HepG2 (cell line): ENCODE data around the gene LAMTOR2. TPM values are rescaled to one million over a fixed set of nuclear protein-coding genes. Genes with fewer than 3 reads are reported as not detected.

Source experiments
- ATAC-seq: fragments of 200-7000 bp; cut with Tn5 transposase; 3 replicates; pipeline ENCODE4 v1.9.1; 2020; ENCODE audit warnings: mild to moderate bottlenecking, moderate library complexity
- BruUV-seq: library from RNA; stranded (reverse); fragments of 400-500 nt; replicated peaks from 2 replicates; lab custom pipeline; 2021; lab: Mats Ljungman, UMichigan
- CTCF ChIA-PET: fragments of 300-600 bp; formaldehyde crosslinking; extraction: SDS; loops from one replicate; lab custom pipeline; 2021; ENCODE audit warnings: low total read pairs, inconsistent platforms, low intra/inter-chr PET ratio; lab: Yijun Ruan, JAX
- POLR2A ChIA-PET: fragments of 350-600 bp; sonication (Branson Sonifier 250); formaldehyde crosslinking; loops from one replicate; lab custom pipeline; 2020; ENCODE audit warnings: antibody characterized with exemption, inconsistent platforms; lab: Yijun Ruan, JAX
- DNase-seq: peaks from one replicate; pipeline ENCODE4 v3.0.0-alpha.2; 2015; ENCODE audit warnings: low spot score
- FAIRE-seq: peaks from 3 replicates; lab custom pipeline; 2011; peaks lifted over from hg19 to GRCh38; lab: Jason Lieb, UNC
- H2AFZ ChIP-seq: one replicate; pipeline ENCODE4 v1.6.1; 2011; ENCODE audit warnings: low read length, inconsistent platforms
- H3K27ac ChIP-seq: fragments of 300-600 bp; 3 replicates; pipeline ENCODE4 v1.8.0; 2011; ENCODE audit warnings: mixed run types, mild to moderate bottlenecking, mixed read lengths, low read length, inconsistent platforms; ENCODE audit not compliant: insufficient read depth; ENCODE audit errors: extremely low read length
- H3K27me3 ChIP-seq, 2 experiments: fragments of 200-600 bp in 1 of 2; 2 replicates in 1 of 2; 3 replicates in 1 of 2; pipeline versions ENCODE4 v1.6.0 to v1.8.0; 2011; ENCODE audit warnings: low read length in 2 of 2, mild to moderate bottlenecking in 2 of 2, moderate library complexity in 2 of 2, inconsistent platforms in 1 of 2; ENCODE audit not compliant: insufficient read depth in 2 of 2, control insufficient read depth in 1 of 2
- H3K36me3 ChIP-seq, 2 experiments: fragments of 200-600 bp in 1 of 2; replicated peaks in 1 of 2; 2 replicates in 1 of 2; 3 replicates in 1 of 2; pipeline versions ENCODE4 v1.5.1 to v1.8.0; 2011; ENCODE audit warnings: low read length in 2 of 2, inconsistent platforms in 1 of 2; ENCODE audit not compliant: insufficient read depth in 2 of 2, control insufficient read depth in 1 of 2
- H3K4me1 ChIP-seq: 2 replicates; pipeline ENCODE4 v1.5.1; 2012; ENCODE audit warnings: low read length, inconsistent platforms; ENCODE audit not compliant: insufficient read depth
- H3K4me2 ChIP-seq: 2 replicates; pipeline ENCODE4 v1.6.0; 2011; ENCODE audit warnings: low read depth, low read length, inconsistent platforms
- H3K4me3 ChIP-seq, 3 experiments: fragments of 200-600 bp in 1 of 3; sonication (generic), shearing (Covaris generic) in 1 of 3; replicated peaks in 1 of 3; 2 replicates each; pipeline ENCODE4 v1.5.1; 2011 to 2016; ENCODE audit warnings: low read length in 3 of 3, inconsistent platforms in 2 of 3, low read depth in 2 of 3, mild to moderate bottlenecking in 2 of 3, control low read depth in 1 of 3, mixed read lengths in 1 of 3; ENCODE audit not compliant: insufficient read depth in 1 of 3
- H3K79me2 ChIP-seq: one replicate; pipeline ENCODE4 v1.6.1; 2011; ENCODE audit warnings: low read length, inconsistent platforms; ENCODE audit not compliant: insufficient read depth
- H3K9ac ChIP-seq: 2 replicates; pipeline ENCODE4 v1.6.0; 2011; ENCODE audit warnings: mild to moderate bottlenecking, low read depth, low read length, inconsistent platforms; ENCODE audit not compliant: insufficient read depth
- H3K9me3 ChIP-seq: 2 replicates; pipeline ENCODE4 v1.5.1; 2012; ENCODE audit warnings: mild to moderate bottlenecking, low read length
- H4K20me1 ChIP-seq: 2 replicates; pipeline ENCODE4 v1.6.0; 2011; ENCODE audit warnings: inconsistent platforms, mild to moderate bottlenecking, low read length, moderate library complexity; ENCODE audit not compliant: insufficient read depth
- ATRX ChIP-seq: sonication (generic); formaldehyde crosslinking; IDR thresholded peaks from 2 replicates; pipeline ENCODE4 v1.4.0; 2020; ENCODE audit warnings: missing genetic modification reagents, borderline replicate concordance
- CSRNP1 ChIP-seq: sonication (generic); formaldehyde crosslinking; IDR thresholded peaks from 2 replicates; pipeline ENCODE4 v1.8.1; 2023; ENCODE audit warnings: mild to moderate bottlenecking, missing genetic modification reagents
- HNF4G ChIP-seq, 2 experiments: sonication (generic) in 1 of 2; formaldehyde crosslinking in 1 of 2; IDR thresholded peaks; 2 replicates each; pipeline versions ENCODE4 v1.4.0 to v1.6.1; 2011 to 2020; ENCODE audit warnings: borderline replicate concordance in 2 of 2, low read depth in 2 of 2, mild to moderate bottlenecking in 2 of 2, low read length in 1 of 2, missing genetic modification reagents in 1 of 2, moderate library complexity in 1 of 2
- JUN ChIP-seq: sonication (generic); formaldehyde crosslinking; IDR thresholded peaks from 2 replicates; pipeline ENCODE4 v1.4.0; 2020; ENCODE audit warnings: mild to moderate bottlenecking, missing genetic modification reagents
- RARA ChIP-seq: IDR thresholded peaks from 2 replicates; pipeline ENCODE4 v1.6.1; 2016; ENCODE audit warnings: missing genetic modification reagents, missing compliant biosample characterization
- SOX13 ChIP-seq, 3 experiments: fragments of 450-650 bp in 1 of 3; sonication (generic) in 1 of 3; formaldehyde crosslinking in 1 of 3; IDR thresholded peaks in 2 of 3; conservative IDR thresholded peaks in 1 of 3; 2 replicates each; pipeline versions ENCODE4 v1.5.0 to v1.6.1; 2016 to 2020; ENCODE audit warnings: antibody characterized with exemption in 1 of 3, mild to moderate bottlenecking in 1 of 3, missing compliant biosample characterization in 1 of 3, missing genetic modification reagents in 1 of 3, moderate library complexity in 1 of 3
- ZFP91 ChIP-seq: sonication (generic); formaldehyde crosslinking; IDR thresholded peaks from 2 replicates; pipeline ENCODE4 v1.9.0; 2022; ENCODE audit warnings: missing genetic modification reagents, mild to moderate bottlenecking, borderline replicate concordance
- ZNF224 ChIP-seq: sonication (generic); formaldehyde crosslinking; IDR thresholded peaks from 2 replicates; pipeline ENCODE4 v1.5.0; 2020; ENCODE audit warnings: mild to moderate bottlenecking, missing genetic modification reagents
- ZNF335 ChIP-seq: sonication (generic); formaldehyde crosslinking; IDR thresholded peaks from 2 replicates; pipeline ENCODE4 v1.4.0; 2020; ENCODE audit warnings: missing genetic modification reagents
- WGBS: methylation state at CpG from one replicate; pipeline ENCODE4 v1.1.6; 2017; ENCODE audit warnings: low lambda C conversion rate; 5-methylcytosine and 5-hydroxymethylcytosine counted together
- in situ Hi-C: cut with HindIII; loops from 2 replicates; pipeline ENCODE4 v1.10.0; 2017; ENCODE audit warnings: low pct_unique_long_range_greater_than_20kb; ENCODE audit not compliant: extremely low pct_ligation_motif_present
- intact Hi-C: fragments of 100-400 bp; cut with micrococcal nuclease; formaldehyde crosslinking; loops from one replicate; pipeline ENCODE4 v1.10.0; 2022; ENCODE audit not compliant: unreplicated experiment
- polyA plus RNA-seq, 8 experiments: library from polyadenylated mRNA; depleted of rRNA in 3 of 8; stranded (reverse) in 7 of 8; unstranded in 1 of 8; fragments of >200 nt; fragmentation: Illumina TruSeq in 4 of 8; extraction: Trizol in 4 of 8; gene quantifications; 2 replicates each; pipeline versions ENCODE4 v1.2.1 to v1.2.3, GENCODE V29; 2011 to 2016; ENCODE audit warnings: low read depth in 4 of 8, missing spikeins in 1 of 8, mixed read lengths in 1 of 8; ENCODE audit not compliant: insufficient read depth in 1 of 8
- total RNA-seq, 5 experiments: library from RNA; depleted of rRNA; stranded (reverse); fragments of >200 nt; fragmentation: Illumina TruSeq; extraction: Trizol; gene quantifications; 2 replicates each; pipeline ENCODE4 v1.2.3, GENCODE V29; 2016; ENCODE audit warnings: low read depth in 1 of 5
- TF ChIP-seq, protein P1 (sequence below): sonication (generic); formaldehyde crosslinking; IDR thresholded peaks from 2 replicates; pipeline ENCODE4 v1.8.1; 2022; ENCODE audit warnings: low read depth, mild to moderate bottlenecking, missing genetic modification reagents

LAMTOR2 gene
- total and polyA plus RNA-seq, 2 of the 13 experiments (the other 11 are each of a cell fraction or from before 2014, with no cell fraction given) = 36.5 to 66.4 TPM

DNA sequence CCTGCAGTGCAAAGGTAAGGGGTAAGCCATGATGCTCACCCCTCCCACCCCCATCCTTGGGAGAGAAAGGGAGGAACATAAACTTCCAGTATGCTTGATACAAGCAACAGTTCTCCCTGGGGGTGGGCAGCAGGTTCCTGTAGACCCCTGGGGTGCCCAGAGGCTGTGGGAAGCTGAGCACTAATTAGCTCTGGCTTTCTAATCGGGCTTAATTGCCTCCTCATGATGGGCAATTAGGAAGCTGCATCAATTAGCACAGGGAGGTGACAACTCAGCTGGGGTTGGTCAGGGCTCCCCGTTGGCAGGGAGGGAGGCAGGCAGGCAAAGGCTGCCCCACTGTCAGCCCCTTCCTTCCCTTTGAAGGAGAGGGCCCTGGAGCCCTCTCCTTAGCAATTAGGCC lies 44.2 kb downstream of the LAMTOR2 start:
- Histone ChIP-seq H3K9ac (peak overlapping the region; percentile 6; the same call in 1 of the 2 replicates), H3K9me3 (no peaks in the 10 kb centered on the region), H3K36me3 (peaks cover 2% of the 10 kb centered on the region in 2 experiments; a peak in 1 of 5 replicates), H3K4me2 (no peak overlapping the region), H3K27me3 (no peaks in the 10 kb centered on the region), H3K27ac (peak overlapping the region; percentile 3), H2AFZ (no peak overlapping the region), H3K79me2 (no peaks in the 10 kb centered on the region), H4K20me1 (no peaks in the 10 kb centered on the region), H3K4me1 (peaks cover 81% of the 10 kb centered on the region), H3K4me3 (no peak overlapping the region)
- WGBS = 86% methylated on average over 2 of the region's 2 CpGs
- in situ Hi-C loops (loop anchor here (5.0 kb wide), 1 partner anchor 34 kb away; no protein-coding TSS in a partner anchor), intact Hi-C loops (no loop called here)
- ChIA-PET CTCF (no interaction called here), POLR2A (interaction anchor here (3.0 to 11.0 kb wide), 3 partner anchors 16 to 30 kb away, joined by 11 to 113 read pairs (median 14); partner anchors contain the start of gene LMNA)
- TF ChIP-seq RARA (CRISPR knock-in tag) = no peak
- TF ChIP-seq ZNF335 (CRISPR knock-in tag) = no peak
- FAIRE-seq = no peak
- no peak for DNase-seq
- BruUV-seq = no TSS peak
- no peak for ATAC-seq

DNA sequence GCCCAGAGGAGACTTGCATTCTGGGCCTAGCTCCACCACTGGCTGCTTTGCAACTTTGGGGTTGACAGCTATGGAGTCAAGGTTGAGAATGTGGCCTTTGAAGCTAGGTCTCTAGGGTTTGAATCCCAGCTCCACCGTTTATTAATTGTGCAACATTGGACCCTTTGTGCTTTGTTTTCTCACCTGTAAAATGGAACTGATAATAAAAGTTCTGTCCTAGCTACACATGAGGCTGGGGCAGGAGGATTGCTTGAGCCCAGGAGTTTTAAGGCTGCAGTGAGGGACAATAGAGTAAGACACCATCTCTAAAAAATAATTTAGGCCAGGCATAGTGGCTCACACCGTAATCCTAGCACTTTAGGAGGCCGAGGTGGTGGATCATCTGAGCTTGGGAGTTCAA lies 44.7 kb downstream of the LAMTOR2 start:
- Histone ChIP-seq H3K9ac (peak overlapping the region; percentile 6; the same call in 1 of the 2 replicates), H2AFZ (no peak overlapping the region), H3K27me3 (no peaks in the 10 kb centered on the region), H3K9me3 (no peaks in the 10 kb centered on the region), H3K4me1 (peaks cover 86% of the 10 kb centered on the region), H3K27ac (peak overlapping the region; percentile 3), H3K36me3 (no peaks in the 10 kb centered on the region), H3K4me2 (no peak overlapping the region), H3K4me3 (no peak overlapping the region), H3K79me2 (no peaks in the 10 kb centered on the region), H4K20me1 (no peaks in the 10 kb centered on the region)
- no peak for FAIRE-seq
- CTCF ChIA-PET = no interaction called here
- POLR2A ChIA-PET = interaction anchor here (1.1 to 11.0 kb wide), 4 partner anchors 15 to 29 kb away, joined by 4 to 113 read pairs (median 12); partner anchors contain the start of gene LMNA
- no TSS peak for BruUV-seq
- WGBS = 65% methylated on average over 3 of the region's 3 CpGs
- in situ Hi-C loops (loop anchor here (5.0 kb wide), 1 partner anchor 33 kb away; no protein-coding TSS in a partner anchor), intact Hi-C loops (no loop called here)
- ATAC-seq = no peak
- DNase-seq = no peak
- TF ChIP-seq CSRNP1 (no peak), JUN (no peak), ZNF224 (CRISPR knock-in tag) (no peak), HNF4G (IDR thresholded peaks at IDR 0.05; ENCODE audit: borderline replicate concordance, low read depth, low read length) (peak; percentile 55), HNF4G (CRISPR knock-in tag; IDR thresholded peaks at IDR 0.05; ENCODE audit: borderline replicate concordance, low read depth) (no peak), SOX13 (IDR thresholded peaks at IDR 0.05) (no peak), SOX13 (CRISPR knock-in tag; conservative IDR thresholded peaks at IDR 0.05 in 1 of 2, IDR thresholded peaks at IDR 0.05 in 1 of 2) (0 out of 4 replicates have a peak, but pooled peaks of 1 of the 2 experiments have one; percentile 9), ZFP91 (CRISPR knock-in tag) (no peak), ATRX (CRISPR knock-in tag) (no peak)
- TF ChIP-seq, protein P1, sequence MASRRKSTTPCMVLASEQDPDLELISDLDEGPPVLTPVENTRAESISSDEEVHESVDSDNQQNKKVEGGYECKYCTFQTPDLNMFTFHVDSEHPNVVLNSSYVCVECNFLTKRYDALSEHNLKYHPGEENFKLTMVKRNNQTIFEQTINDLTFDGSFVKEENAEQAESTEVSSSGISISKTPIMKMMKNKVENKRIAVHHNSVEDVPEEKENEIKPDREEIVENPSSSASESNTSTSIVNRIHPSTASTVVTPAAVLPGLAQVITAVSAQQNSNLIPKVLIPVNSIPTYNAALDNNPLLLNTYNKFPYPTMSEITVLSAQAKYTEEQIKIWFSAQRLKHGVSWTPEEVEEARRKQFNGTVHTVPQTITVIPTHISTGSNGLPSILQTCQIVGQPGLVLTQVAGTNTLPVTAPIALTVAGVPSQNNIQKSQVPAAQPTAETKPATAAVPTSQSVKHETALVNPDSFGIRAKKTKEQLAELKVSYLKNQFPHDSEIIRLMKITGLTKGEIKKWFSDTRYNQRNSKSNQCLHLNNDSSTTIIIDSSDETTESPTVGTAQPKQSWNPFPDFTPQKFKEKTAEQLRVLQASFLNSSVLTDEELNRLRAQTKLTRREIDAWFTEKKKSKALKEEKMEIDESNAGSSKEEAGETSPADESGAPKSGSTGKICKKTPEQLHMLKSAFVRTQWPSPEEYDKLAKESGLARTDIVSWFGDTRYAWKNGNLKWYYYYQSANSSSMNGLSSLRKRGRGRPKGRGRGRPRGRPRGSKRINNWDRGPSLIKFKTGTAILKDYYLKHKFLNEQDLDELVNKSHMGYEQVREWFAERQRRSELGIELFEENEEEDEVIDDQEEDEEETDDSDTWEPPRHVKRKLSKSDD (CRISPR knock-in tag) = no peak
